ENCODE results near the gene CHST9. TPM values are rescaled to one million over a fixed set of nuclear protein-coding genes. Genes with fewer than 3 reads are reported as not detected.

The CHST9 gene
- total RNA-seq, 1 donor from 2014 or later: 2.1 TPM

DNA sequence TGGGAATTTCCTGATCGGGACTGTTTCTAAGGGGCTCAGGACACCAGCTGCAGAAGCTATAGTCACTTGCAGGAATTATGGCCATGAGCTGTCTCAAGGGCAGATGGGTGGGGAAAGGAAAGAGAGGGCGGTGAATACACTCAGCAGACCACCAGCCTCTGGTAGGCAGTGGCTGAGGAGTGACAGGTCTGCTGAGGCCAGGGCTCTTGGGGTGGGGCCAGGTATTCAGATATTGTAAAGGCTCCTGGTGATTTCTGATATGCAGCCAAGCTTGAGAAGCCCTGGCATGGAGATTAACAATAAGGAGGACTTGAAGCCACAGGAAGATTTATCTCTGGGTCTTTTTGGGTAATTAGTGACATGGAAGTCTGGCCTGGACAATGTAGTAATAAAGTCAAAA, 174.3 kb downstream of the CHST9 start:
- TF ChIP-seq, protein P1, sequence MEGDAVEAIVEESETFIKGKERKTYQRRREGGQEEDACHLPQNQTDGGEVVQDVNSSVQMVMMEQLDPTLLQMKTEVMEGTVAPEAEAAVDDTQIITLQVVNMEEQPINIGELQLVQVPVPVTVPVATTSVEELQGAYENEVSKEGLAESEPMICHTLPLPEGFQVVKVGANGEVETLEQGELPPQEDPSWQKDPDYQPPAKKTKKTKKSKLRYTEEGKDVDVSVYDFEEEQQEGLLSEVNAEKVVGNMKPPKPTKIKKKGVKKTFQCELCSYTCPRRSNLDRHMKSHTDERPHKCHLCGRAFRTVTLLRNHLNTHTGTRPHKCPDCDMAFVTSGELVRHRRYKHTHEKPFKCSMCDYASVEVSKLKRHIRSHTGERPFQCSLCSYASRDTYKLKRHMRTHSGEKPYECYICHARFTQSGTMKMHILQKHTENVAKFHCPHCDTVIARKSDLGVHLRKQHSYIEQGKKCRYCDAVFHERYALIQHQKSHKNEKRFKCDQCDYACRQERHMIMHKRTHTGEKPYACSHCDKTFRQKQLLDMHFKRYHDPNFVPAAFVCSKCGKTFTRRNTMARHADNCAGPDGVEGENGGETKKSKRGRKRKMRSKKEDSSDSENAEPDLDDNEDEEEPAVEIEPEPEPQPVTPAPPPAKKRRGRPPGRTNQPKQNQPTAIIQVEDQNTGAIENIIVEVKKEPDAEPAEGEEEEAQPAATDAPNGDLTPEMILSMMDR (conservative IDR thresholded peaks at IDR 0.05; ENCODE audit: low read depth, low read length): no peak
- H3K4me3 ChIP-seq (ENCODE audit: low read depth, low read length): no peak overlapping the region
- DNase-seq (ENCODE audit: low read depth): no peak

DNA sequence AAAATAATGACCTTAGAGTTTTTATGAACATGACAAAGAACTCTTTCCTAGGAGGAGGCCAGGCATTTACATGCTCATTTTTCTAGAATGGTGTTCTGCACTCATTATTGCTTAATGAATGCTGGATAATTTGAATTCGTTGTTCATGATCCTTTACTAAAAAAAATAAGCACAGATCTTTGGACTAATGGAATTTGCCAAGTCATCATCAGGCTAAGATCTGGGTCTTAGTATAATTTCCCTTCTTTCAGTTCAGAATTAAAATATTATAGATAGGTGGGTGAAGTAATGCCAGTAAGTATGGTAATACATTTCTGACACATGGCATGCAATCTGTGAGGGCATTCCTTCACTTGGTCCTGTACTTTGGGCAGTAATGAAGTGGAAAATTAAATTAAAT, 175.8 kb downstream of the CHST9 start:
- TF ChIP-seq, protein P1 (conservative IDR thresholded peaks at IDR 0.05; ENCODE audit: low read depth, low read length): no peak
- H3K4me3 ChIP-seq (ENCODE audit: low read depth, low read length): no peak overlapping the region

DNA sequence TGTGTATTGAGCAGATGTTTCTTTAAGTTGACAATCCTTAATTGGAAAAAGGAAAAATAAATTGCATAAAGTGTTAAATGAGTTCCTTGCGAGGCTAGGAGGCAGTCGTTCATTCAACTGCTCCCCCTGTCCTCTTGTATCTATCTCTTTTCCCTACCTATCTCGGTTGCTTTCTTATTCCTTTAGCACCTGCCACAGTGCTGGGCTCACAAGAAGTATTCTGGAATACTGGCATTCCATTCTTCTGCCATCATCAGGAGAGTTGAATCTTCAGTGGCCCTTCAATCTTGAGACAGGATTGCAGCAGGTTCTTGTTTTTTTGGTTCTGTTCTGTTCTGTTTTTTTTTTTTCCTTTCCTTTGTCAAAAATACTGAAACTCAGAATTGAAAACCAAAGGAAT, 176.5 kb downstream of the CHST9 start:
- no peak overlapping the region for H3K4me3 ChIP-seq (ENCODE audit: low read depth, low read length)
- DNase-seq (ENCODE audit: low read depth): no peak
- TF ChIP-seq, protein P1 (conservative IDR thresholded peaks at IDR 0.05; ENCODE audit: low read depth, low read length): no peak

More for the DNA sequence above, 175.8 kb downstream of the CHST9 start:
- DNase-seq (ENCODE audit: low read depth): no peak

DNA sequence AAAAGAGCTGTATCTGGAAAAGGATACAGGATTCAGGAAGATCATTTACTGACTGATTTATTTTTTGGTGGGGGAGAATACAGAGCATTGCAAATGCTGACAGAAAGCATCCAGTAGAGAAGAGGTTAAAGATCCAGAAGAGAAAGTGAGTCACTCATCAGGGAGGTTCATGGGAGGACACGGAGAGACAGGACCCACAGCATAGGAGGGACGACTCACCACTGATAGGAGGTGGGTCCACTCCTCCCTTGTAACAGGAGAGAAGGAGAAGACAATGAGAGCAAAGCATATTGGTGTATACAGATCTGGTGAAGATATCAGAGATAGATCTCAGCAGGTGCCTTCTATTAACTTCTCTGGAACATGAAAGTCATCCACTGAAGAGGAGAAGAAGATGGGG, 177.2 kb downstream of the CHST9 start:
- no peak for DNase-seq (ENCODE audit: low read depth)
- H3K4me3 ChIP-seq (ENCODE audit: low read depth, low read length): no peak overlapping the region
- TF ChIP-seq, protein P1 (conservative IDR thresholded peaks at IDR 0.05; ENCODE audit: low read depth, low read length): no peak

DNA sequence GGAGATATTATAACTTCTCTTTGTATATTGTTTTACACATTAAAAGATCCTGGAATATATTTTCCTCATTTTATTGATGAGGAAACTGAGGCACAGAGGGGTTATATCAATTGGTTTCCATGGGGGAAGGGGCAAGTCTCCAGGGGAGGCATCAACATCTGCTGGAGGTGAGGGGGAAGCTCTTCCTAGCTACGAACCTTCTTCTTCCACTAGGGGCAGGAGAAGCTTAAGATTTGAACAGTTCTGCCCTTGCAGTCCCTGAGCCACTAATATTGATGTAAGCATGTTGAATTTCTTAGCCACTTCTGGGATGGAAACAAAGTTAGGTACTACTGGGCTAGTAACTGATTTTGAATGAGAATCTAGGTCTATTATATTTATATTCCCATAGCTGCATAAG, 179.5 kb downstream of the CHST9 start:
- H3K4me3 ChIP-seq (ENCODE audit: low read depth, low read length): no peak overlapping the region
- DNase-seq (ENCODE audit: low read depth): no peak
- TF ChIP-seq, protein P1 (conservative IDR thresholded peaks at IDR 0.05; ENCODE audit: low read depth, low read length): peak; percentile 68

DNA sequence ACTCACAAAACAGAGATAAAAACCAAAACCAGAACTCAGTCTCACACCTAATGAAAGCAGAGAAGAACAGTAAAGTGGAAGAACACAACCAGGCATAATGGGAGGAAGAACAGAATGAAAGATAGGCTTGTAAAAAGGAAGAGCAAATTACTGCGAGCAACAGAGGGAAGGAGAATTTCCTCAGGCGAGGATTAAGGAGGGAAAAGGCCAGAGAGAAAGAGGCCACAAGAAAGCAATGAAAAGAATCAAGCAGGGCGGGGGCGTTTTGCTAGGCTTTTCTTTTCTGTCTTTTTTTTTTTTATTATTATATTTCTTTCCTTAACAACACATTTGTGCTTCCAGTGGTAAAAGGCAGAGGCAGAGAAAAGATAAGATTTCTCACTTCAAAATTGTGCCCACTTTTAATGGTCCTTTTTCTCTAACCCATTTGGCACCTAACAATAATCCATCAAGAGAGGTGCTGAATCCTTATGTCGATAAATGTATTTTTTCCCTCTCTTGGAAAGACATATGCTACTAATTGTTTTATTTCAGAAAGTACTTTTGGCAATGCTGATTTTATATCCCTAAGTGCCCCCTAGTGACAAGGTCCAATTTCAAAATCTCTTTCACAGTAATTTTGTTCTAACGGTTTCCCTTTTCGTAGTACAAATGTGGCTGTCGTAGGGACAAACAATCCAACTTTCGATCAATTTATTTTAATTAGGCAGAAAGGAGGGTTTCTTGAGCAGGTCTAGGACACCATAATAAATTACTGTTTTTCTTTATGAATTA, 180.9 kb downstream of the CHST9 start:
- no peak for DNase-seq (ENCODE audit: low read depth)
- TF ChIP-seq, protein P1 (conservative IDR thresholded peaks at IDR 0.05; ENCODE audit: low read depth, low read length): peak; percentile 46
- no peak overlapping the region for H3K4me3 ChIP-seq (ENCODE audit: low read depth, low read length)

DNA sequence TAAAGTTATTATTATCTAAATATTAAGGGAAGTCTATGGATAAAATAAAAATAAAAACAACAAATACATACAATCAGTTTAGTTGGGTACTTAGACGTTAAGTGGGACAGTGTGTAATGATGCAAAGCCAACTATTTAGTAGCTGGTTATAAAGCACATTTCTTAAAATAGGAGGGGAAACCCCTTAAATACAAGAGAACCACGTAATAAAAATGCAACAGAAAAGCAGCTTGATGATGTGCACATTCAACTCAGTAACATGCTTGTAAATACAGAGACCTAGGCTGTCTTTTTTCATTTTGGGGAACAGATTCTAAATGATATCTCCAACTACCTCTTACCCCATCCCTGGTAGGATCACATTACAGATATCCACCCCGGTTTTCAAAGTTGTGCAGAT, 185.3 kb downstream of the CHST9 start:
- TF ChIP-seq, protein P1 (conservative IDR thresholded peaks at IDR 0.05; ENCODE audit: low read depth, low read length): no peak
- no peak for DNase-seq (ENCODE audit: low read depth)
- no peak overlapping the region for H3K4me3 ChIP-seq (ENCODE audit: low read depth, low read length)

Measured in epithelial cell of proximal tubule (primary cell).